H1 (cell line): Measurements from ENCODE around the gene TFCP2L1. TPM values are rescaled to one million over a fixed set of nuclear protein-coding genes. Genes with fewer than 3 reads are reported as not detected.

Source experiments
- FOSL1 ChIP-seq: IDR thresholded peaks from 2 replicates; pipeline ENCODE4 v1.6.1; 2011; ENCODE audit warnings: mild to moderate bottlenecking, low read depth, low read length, moderate library complexity; ENCODE audit not compliant: insufficient read depth
- JUND ChIP-seq: IDR thresholded peaks from 2 replicates; pipeline ENCODE4 v1.6.1; 2011; ENCODE audit warnings: mild to moderate bottlenecking, improper control_type of control experiment, low read length
- KDM1A ChIP-seq: fragments of 200-600, 300-600 bp; sonication (generic); IDR thresholded peaks from 2 replicates; pipeline ENCODE4 v1.7.1; 2016; ENCODE audit warnings: mild to moderate bottlenecking, low read length, borderline replicate concordance
- polyA plus RNA-seq, 7 experiments: library from polyadenylated mRNA; depleted of rRNA in 3 of 7; stranded (reverse) in 5 of 7; unstranded in 2 of 7; fragments of >200 nt in 5 of 7; fragments of 200-250 nt in 2 of 7; gene quantifications; 1 replicate in 5 of 7; 2 replicates in 1 of 7; 4 replicates in 1 of 7; pipeline versions ENCODE4 v1.2.1 to v1.2.3, GENCODE V29; 2011 to 2013; ENCODE audit warnings: missing spikeins in 2 of 7, mixed read lengths in 2 of 7
- total RNA-seq: library from RNA; stranded (reverse); fragmentation: NEBNext Ultra II Directional; extraction: Animal tissue kit (Norgen Biotek cat#: 25700); gene quantifications from 2 replicates; pipeline ENCODE4 v1.2.1, GENCODE V29; 2021

Gene TFCP2L1
- total and polyA plus RNA-seq, 2 of the 8 experiments (the other 6 are each of a cell fraction or from before 2014, with no cell fraction given), result 1.5 to 3.8 TPM

DNA sequence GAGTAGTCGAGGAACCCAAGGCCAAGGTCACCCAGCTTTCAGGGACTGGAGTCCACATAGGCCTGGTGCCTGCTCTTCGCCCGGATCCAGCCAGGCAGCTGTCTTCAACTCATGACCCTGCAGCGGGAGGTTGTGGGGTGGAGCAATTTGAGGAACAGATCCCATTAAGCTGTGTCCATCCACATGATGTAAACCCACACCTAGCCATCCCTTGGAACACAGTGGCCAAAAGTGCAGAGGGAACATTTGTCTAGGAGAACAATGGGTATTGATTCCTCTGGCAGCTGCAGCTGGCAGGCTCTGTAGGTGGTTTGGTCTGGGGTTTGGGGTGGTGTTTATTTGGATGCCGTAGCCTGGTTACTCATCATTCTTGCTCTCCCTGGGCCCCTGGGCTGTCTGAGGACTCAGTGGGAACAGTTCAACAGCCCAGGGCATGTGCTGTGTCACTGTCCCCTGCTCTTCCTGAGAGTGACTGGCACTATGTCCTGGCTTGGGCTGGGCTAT, 99.4 kb downstream of the TFCP2L1 start (continued):
- TF ChIP-seq KDM1A (no peak), FOSL1 (no peak), JUND (no peak)
